Measurements from ENCODE around the gene SLC9A7.

The SLC9A7 gene

DNA sequence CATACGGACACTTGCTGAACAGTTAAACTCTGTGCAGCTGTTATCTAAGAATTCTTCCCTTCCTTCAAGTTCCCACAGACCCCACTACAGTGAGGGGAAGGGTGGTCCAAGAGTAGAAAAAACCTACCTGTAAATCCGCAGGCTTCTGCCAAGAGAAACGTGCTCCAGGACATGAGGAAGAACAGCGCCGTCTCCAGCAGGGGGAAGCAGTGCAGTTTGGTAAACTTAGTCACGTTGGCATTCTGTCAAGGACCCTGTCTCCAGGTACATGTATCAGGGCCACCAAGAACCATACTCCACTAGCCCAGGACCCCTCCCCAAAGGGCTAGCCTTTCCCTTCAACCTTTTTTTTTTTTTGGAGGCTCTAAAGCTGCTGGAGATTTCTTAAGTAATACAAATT, 105.4 kb downstream of the SLC9A7 start:
- in situ Hi-C loops (cut with HindIII; ENCODE audit: low sequenced_read_pairs), result no loop called here

DNA sequence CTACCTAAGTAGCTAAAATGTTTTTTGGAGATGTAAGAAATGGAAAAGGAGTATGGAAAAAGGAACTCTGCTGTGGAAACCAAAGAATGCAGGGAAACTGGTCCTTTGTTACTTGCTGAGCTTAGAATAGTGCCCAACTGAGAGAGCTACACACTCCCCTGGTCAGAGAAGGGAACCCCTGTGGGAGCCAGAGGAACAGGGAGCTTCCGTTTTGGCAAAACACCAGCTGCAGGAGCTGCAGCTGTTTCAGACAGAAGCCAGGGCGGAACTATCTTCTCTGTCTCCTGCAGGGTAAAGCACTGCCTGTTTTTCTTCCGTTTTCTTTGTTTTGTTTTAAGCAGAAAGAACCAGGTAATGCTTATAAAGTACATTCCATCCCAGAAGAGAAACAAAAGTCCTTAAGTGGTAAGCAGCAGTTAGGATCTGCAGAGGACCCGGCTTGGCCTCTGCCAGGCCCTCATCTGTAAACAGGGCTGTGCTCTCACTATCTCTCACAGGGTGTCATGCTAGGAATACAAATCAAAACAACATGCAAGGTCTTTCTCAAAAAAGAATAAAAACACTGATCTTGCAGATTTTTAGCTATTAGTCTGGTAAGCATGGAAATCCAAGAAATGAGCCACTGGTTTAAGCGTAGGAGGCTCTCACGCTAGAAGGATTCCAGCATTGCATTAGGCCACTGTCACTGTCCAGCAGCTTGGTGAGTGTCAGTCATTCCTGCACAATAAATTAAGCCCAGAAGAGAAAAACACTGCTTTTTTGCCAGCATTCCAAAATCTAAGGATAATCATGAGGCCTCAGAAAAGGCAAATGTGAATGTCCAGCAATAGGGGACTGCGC, 109.3 kb downstream of the SLC9A7 start:
- in situ Hi-C loops (cut with HindIII; ENCODE audit: low sequenced_read_pairs), result no loop called here

DNA sequence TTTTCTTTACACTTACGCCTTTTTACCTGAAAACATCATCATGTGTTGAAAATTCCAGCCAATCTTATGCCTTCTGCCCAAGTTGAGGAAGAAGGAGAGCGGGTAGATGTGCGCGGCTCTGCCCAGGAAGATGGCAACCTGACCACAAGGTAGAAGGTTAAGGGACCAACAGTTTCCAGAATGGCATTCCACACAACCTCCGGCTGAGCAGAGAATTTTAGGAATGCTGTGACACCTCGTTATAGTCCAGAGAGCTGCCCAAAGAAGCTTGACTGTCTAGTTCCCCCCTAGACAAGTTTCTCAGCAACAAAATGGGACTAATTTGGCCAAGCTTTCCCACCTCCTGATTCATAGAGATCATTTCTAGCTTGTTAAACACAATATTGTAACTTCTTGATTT, 110.3 kb downstream of the SLC9A7 start:
- in situ Hi-C loops (cut with HindIII; ENCODE audit: low sequenced_read_pairs), result no loop called here

DNA sequence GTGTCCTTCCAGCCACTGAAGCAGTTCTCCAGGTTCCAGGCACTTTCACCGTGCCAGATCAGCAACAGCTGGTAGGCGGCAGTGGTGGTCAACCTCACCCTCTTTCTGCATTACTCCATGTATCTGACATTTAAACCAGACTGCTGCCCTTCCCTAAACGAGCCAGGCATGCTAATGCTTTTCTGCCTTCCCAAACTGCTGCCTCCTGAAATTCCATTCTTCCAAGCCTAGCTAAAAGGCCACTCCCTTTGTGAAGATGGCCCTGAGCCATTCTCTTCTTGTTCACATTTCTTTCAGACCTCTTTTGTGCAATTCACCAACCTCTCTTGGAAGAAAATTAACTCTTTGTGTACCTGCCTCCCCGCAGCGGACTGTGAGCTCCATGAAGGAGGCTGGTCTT, 111.7 kb downstream of the SLC9A7 start:
- in situ Hi-C loops (cut with HindIII; ENCODE audit: low sequenced_read_pairs), result no loop called here

DNA sequence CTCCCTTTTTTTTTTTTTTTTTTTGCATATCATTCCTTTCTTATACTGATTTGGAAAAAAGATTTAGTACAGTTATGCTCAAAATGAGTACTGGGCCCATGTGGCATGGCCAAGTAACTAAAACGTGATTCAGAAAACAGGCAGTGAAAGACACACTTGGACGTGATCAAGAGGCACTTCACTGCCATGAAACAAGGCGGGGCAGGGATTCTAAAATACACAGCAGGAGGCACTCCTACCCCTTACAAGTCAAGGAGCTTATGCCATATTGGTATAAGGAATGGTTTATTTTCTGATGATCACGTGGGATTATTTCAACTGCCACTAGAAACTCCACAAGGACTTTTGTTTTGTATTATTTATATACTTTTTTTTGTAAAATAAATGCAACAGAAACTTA, 113.3 kb downstream of the SLC9A7 start:
- in situ Hi-C loops (cut with HindIII; ENCODE audit: low sequenced_read_pairs), result no loop called here

DNA sequence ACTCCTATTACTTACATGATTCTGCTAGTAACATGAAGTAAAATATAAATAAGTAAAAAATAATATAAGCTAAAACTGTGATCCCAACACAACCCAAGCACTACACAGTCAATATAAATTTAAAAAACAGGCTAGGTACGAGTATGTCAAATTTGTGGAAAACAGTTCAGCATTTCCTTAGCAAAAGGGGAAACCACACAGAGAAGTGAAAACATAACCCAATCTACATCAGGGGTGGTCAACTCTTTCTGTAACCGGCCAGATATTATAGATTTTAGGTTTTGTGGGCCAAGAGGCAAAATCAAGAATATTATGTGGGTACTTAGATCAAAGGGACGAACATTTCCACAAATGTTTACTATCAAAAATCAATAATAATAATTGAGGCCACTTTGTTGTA, 115.3 kb downstream of the SLC9A7 start:
- in situ Hi-C loops (cut with HindIII; ENCODE audit: low sequenced_read_pairs), result no loop called here

DNA sequence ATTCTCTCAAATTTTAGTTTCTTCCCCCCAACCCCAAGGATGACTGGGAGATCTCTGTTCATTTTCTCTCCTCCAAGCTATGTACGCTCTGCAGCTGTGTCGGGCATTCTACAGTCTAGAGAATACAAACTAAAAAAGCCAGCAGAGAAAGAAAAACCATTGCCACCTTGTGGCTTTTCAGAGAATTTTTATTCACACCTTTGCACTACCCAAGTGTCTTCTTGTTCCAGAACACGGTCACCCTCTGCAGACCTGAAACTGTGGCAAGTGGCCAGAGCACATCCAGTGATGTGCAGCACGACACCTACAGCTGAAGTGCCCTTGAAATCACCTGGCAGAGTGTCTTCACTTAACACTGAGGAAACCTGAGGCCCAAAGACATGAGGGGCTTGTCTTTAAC, 116.8 kb downstream of the SLC9A7 start:
- in situ Hi-C loops (cut with HindIII; ENCODE audit: low sequenced_read_pairs), result no loop called here

DNA sequence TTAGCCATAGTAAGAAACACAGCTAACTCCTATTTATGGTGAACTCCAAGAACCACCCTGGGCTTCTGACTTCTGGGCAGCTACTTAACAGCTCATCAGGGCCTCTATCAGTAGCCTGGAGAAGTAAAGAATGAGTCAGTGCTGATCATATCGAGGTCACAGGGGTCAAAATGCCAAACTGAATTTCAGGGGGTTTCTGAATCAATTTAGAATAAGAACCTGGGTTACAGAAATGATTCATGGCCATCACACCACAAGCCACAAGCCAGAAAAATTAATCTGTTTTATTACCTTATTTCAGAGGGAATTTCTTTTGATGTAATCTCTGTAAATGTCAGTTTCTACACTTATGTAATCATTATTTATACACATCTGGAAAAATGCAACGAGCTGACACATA, 121.0 kb downstream of the SLC9A7 start:
- in situ Hi-C loops (cut with HindIII; ENCODE audit: low sequenced_read_pairs), result no loop called here

DNA sequence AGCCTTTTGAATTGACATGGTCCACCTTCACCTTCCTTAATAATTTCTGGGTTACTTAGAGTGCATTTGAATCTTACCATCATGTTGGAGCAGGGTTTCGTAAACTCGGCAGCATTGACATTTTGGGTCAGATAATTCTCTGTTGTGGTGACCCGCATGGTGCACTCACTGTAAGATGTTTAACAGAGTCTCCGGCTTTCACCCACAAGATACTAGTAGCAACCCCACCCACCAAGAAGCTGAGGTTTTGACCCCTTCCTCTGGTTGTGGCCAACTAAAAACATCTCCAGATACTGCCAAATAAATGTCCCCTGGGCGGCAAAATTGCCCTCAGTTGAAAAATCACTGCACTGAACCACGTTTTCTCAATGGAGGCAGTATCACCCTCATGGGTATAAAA, 122.7 kb downstream of the SLC9A7 start:
- in situ Hi-C loops (cut with HindIII; ENCODE audit: low sequenced_read_pairs), result no loop called here

DNA sequence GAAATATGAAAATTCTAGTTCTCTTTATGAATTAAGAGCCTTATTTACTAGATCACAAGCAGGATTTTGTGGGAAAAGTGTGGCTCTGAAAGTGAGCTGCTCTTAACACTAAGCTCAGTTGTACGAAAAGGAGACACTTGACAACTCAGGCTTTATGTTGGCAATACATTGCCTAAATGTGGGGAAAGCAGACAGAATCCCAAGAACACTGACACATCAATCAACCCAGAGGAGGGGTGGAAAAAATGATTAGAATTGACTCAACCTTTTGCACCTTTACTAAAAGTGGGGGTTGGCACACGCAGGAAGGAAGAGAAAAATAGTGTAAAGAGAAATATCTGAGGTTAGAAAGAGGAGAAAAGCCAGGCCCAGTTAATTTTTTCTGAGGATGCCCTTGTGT, 123.7 kb downstream of the SLC9A7 start:
- in situ Hi-C loops (cut with HindIII; ENCODE audit: low sequenced_read_pairs), result no loop called here

DNA sequence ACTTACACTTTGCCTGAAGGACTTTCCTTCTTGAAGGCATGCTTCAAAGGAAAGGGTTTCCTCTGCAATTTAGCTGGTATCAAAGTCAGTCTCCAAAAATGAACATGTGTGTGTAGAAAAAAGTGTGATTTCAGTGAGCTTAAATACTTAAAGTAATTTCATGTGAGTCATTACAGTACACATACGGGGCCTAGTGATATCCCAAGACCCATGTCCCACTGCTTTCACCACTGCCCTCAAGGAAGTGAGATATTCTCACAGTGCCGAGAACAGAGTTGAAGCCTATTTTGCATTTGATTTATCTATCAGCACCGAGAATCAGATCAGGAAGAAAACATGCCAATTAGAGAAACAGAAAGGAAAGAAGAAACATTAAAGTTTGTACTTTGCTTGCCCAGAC, 124.3 kb downstream of the SLC9A7 start:
- in situ Hi-C loops (cut with HindIII; ENCODE audit: low sequenced_read_pairs), result no loop called here

DNA sequence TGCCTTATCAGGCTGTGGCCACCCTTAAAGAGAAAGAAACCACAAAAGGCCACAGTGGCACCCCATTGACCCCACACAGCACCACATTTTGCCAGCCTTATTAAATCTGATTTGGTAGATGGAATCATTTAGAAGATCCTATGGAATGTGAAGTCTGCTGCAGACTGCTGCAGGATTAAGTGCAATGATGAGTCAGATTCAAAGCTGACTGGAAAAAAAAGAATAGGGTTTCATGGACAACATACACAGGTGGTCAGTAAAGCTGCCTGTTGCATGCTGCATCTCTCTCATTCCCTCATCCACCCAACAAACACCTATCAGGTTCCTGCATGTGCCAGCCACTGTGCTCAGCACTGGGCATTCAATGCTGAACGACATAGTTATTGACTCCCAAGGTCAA, 128.8 kb downstream of the SLC9A7 start:
- in situ Hi-C loops (cut with HindIII; ENCODE audit: low sequenced_read_pairs), result no loop called here

DNA sequence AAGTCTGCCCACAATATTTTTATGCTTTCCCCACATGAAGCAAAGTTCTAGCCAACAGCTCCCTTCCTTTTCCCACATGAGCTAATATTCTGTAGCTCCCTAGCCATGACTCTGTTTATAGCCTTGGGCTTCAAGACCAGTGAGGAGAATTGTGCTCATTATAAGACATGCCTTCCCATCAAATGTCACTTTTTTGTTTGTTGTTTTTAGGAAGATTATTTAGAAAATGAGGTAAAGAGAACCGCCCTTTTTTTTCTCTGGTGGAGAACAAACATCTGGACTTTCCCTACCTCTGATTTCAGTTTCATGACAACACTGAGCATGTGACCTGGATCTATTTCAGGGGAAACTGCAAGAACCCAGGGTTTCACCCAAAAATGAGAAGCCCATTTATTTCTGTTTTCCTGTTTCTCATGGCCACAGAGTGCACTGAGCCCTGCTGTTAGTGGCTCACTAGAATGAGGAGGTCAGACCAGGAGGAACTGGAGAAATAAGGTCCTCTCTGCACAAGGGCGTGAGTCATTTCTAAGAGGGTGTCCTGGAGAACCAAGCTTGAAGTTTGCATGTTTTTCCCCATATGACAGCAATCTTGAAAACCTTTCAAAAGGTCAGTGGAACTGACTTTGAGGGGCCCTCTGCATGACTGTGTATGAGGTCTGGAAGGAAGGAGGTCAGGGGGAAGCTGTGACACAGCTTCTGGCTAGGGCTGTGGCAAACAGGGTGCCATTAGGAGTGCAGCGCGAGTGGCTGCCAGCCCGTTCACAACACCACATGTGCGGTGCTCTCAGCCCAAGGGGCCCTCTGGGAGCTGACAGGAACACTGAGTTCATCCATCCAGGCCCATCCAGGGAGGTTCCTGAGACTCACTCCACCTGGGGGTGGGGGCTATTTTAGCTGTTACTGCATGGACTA, 130.2 kb downstream of the SLC9A7 start:
- in situ Hi-C loops (cut with HindIII; ENCODE audit: low sequenced_read_pairs), result no loop called here

DNA sequence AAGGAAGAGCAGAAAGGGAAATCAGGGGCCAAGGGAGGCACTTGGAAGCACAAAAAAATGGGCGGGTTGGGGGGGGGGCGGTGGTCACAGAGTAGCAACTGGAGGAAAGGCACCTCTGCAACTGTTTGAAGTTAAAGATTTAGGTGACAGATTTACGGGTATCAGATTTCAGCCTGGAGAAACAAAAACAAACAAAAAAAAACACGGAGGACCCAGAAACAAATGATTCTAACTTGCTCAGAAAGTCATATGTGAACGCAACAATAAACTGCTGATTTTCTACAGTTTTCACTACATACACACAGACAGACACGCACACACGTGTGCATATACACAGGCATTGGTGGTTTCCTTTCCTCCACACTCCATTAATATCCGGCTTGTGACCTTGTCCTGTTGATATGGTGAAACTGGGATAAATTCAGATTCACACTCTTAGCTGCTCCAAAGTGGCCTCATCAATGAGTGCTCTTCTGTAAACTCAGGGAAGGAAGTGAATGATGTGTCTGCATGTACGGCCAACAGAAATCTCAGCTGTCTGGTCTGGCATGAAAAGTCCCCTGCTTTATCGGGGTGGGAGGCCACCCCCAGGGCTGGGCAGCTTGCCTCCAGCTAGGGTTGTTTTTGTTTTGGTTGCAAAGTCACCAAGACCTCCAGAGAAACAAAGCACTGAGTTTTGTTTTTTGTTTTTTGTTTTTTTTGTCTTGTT, 131.1 kb downstream of the SLC9A7 start:
- in situ Hi-C loops (cut with HindIII; ENCODE audit: low sequenced_read_pairs), result no loop called here

DNA sequence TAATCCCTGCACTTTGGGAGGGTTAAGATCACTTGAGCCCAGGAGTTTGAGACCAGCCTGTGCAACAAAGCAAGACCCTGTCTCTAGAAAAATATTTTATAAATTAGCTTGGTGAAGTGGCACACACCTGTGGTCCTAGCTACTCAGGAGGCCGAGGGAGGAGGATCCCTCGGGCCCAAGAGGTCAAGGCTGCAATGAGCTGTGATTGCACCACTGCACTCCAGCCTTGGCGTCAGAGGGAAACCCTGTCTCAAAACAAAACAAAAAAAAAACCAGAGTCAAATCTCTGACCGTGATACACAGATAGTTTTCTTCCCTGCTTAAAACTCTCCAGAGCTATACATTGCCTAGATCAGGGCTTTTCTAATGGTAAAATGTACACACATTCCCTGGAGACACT, 131.9 kb downstream of the SLC9A7 start:
- in situ Hi-C loops (cut with HindIII; ENCODE audit: low sequenced_read_pairs), result no loop called here

DNA sequence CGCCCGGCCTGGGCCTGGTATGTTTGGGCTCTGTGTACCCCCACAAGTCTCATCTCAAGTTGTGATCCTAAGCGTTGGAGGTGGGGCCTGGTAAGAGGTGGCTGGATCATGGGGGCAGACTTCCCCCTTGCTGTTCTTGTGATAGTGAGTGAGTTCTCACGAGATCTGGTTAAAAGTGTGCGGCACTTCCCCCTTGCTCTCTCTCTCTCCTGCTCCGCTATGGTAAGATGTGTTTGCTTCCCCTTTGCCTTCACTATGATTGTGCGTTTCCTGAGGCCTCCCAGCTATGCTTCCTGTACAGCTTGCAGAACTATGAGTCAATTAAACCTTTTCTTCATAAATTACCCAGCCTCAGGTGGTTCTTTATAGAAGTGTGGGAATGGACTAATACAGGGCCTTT, 132.4 kb downstream of the SLC9A7 start:
- in situ Hi-C loops (cut with HindIII; ENCODE audit: low sequenced_read_pairs), result no loop called here

DNA sequence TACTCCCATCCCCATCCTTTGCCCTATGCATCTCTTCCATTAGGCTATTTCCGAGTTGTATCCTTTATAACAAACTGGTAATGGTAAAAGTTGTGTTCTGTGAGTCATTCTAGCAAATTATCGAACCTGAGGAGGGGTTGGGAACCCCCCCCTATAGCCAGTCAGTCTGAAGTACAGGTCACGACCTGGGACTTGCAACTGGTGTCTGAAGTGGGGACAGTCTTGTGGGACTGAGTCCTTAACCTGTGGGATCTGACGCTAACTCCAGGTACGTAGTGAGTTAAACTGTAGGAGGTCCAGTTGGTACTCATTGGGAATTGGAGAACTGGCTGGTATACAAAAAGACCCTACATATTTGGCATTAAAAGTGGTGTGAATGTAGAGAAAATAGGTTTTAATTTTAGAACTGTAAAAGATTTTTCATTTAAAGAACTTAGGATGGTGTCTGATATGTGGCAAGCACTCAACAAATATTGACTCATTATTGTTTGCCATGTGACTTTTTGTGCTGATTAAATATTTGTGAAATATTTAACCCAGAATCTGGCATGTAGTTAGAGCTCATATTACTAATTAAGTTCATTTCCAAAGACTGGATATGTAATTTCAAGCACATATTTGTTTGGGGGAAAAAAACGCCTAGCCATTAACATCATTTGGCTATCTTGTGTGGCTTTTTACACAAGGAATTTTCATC, 134.7 kb downstream of the SLC9A7 start:
- in situ Hi-C loops (cut with HindIII; ENCODE audit: low sequenced_read_pairs), result no loop called here

DNA sequence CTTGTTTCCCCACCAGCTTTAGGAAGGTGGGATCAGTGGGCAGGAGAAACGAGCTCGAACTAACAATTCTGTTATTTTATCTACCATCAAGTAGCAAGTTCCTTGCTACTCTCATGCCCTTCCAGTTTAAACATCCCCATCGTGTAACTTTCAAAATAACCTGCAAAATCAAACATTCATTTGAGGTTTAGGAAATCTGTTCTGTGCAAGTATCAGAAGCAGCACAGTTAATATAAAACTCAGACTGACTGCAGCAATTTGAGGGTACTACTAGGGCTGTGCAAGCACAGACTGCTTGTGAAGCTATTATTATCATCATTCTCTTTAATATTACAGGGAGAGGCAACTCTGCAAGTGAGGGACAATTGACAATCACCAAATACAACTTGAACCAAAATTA, 137.3 kb downstream of the SLC9A7 start:
- in situ Hi-C loops (cut with HindIII; ENCODE audit: low sequenced_read_pairs), result no loop called here

DNA sequence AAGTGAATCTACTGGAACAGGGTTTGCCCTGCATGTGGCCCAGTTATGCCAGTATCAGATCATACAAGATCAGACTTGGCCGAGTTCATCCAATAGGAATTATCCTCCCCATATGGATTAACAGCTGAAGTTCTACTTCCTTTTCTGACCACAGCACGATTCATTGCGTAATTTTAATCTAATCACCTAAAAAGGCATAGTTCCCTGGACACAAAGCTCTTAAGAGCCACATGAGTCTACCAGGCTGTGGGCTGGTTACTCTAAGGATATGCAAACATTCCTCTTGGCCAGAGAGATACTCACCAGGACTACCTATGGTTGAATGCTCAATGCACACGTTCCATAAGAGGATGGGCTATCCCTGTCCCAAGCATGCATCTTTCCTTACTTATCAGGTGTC, 138.4 kb downstream of the SLC9A7 start:
- in situ Hi-C loops (cut with HindIII; ENCODE audit: low sequenced_read_pairs), result no loop called here

DNA sequence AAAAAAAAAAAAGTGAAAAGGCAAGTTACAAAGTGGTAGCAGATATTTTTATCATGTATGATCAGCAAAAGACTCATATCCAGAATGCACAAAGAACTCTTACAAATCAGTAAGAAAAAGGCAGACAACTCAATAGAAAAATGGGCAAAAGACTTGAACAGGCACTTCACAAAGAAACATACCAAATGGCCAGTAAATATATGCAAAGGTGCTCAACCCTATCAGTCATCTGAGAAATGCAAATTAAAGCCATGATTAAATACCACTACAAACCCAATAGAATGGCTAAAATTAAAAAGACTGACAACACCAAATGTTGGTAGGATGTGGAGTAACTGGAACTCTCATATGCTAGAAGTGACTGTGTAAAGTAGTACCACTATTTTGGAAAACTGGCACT, 140.0 kb downstream of the SLC9A7 start:
- in situ Hi-C loops (cut with HindIII; ENCODE audit: low sequenced_read_pairs), result no loop called here

DNA sequence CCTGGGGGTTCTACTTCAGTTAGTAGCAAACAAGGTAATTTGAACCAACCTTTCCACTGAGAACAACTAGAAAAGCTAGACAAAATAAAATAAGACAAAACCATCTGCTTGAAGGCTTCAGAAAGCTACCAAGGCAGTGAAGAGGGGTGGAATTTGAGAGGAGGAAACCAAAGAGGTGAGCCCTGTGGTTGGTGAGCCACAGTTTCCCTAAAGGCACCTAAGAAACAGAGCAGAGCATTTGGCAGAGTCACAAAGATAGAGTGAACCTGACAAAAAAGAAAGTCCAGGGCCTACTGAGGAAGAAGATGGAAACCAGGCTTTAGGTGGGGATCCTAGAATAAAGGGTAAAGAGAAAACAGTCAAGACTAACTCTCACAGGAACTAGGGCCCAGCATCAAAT, 141.0 kb downstream of the SLC9A7 start:
- in situ Hi-C loops (cut with HindIII; ENCODE audit: low sequenced_read_pairs), result no loop called here

Measured in endothelial cell of hepatic sinusoid (primary cell).